Inferior parietal cortex (tissue), 1 donor: ENCODE data around the gene FHOD3.
A peak's percentile ranks its signal among the peaks of the same experiment; 100 is the strongest.

Experiments
- DNase-seq: peaks from one replicate; pipeline ENCODE4 v3.0.0-alpha.2; 2016; ENCODE audit errors: extremely low spot score

Gene FHOD3

DNA sequence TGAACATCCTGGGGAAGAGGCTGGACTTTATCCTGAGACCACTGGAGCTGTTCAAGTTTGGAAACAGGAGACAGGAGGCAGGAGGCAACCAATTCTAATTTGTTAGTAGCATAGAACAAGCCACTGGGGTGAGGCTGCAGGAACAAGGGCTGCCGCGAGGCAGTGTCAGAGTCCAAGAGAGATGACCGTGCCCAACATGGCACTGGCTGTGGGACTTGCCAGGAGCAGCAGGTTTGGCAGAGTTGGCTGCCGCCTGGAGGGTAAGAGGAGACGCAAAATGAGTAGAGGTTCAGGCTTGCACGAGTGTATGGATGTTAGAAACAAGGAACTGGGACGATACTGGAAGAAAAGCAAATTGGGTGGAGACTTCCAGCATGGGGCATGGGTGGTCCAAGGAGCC lies 362.8 kb downstream of the FHOD3 start:
- DNase-seq: no peak

DNA sequence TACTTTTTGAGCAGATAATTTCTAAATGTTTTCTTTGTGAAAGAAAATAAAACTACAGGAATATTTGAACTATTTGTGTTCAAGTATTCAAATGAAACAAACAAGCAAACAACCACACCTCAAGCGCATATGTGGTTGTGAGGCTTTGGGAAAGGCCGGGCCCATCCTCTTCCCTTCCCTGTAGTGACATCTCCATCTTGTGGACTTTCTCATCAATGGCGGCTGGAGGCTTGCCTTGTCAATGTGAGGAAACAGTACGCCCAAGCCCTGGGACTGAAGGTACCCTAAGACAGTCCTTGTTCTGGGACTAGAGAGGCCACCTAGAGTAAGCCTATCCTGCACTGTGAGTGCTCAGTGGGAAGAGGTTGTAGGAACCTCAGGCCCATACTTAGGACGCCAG lies 364.5 kb downstream of the FHOD3 start:
- no peak for DNase-seq

DNA sequence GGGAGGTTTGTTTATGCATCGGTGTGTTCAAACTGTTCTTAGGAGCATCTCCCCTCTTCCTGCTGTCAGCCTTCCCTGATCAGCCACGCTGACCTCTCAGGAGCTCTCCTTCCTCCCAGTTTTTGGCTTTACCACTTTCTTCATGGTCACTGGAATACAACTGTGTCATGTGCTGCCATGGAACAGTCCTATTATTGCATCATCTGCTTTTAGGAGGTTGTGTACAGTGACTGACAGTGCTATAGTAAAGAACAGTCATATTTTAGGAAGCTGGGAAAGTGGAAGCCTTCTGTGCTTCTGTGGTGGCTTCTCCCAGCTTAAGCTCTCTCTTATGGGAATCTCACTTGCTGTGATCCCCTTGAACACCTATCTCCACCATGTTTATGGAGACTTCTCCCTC lies 365.8 kb downstream of the FHOD3 start:
- no peak for DNase-seq

- no peak for DNase-seq
These were observed 368.4 kb downstream of the FHOD3 start for GRCh38 chr18:36665952-36666351.

GRCh38 chr18:36667811-36668210 lies 370.3 kb downstream of the FHOD3 start:
- no peak for DNase-seq

DNA sequence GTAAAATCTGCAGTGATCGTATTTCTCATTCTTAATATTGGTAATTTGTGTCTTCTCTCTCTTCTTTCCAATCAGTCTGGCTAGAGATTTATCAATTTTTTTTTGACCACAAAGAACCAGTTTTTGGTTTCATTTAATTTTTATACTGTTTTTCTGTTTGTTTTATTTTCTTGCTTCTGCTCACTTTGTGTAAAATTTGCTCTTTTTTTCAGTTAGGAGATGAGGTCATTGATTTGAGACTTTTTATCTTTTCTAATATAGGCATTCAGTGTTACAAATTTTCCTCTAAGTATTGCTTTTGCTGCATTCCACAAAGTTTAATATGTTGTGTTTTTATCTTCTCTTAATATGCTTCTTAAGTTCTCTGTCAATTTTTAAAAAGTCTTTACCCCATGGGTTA lies 370.8 kb downstream of the FHOD3 start:
- no peak for DNase-seq

- no peak for DNase-seq
These were observed 375.2 kb downstream of the FHOD3 start for GRCh38 chr18:36672437-36673344.

DNA sequence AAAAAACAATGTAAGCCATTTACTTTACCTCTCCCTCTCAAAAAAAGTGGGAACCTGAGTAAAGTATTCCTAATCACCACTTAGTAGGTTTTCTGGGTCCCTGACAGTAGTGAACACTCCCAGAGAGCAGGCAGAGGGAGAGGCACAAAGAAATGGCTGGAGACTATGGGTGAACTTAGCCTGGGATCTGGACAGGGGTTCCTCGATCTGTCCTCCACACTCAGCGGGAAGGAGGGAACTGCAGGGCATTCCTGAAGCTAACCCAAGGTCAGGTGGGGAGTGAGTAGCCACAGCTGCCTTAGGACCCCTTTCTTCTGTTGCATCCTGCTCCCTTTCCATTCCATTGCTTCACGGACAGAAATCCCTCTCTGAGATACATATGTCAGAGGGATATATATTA lies 375.9 kb downstream of the FHOD3 start:
- no peak for DNase-seq

GRCh38 chr18:36675076-36675475 lies 377.6 kb downstream of the FHOD3 start:
- DNase-seq: no peak

DNA sequence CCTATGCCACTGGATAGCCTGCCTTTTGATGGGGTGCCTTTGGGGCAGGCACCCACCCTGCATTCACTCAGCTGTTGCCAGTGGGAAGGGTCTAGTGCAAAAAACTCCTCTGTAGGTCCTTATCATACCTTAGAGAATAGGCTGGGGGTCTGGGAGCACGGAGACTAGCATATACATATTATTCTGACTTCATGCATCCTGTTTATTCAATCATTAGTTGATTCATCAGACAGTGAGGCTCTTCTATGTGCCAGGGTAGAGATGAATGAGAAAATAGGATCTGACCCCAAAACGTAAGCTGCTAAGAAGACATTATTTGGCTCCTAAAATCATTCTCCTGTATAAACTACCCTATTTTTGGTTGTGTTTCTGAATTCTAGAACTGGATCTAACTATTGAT lies 378.0 kb downstream of the FHOD3 start:
- no peak for DNase-seq

GRCh38 chr18:36676629-36677028 lies 379.1 kb downstream of the FHOD3 start:
- no peak for DNase-seq

DNA sequence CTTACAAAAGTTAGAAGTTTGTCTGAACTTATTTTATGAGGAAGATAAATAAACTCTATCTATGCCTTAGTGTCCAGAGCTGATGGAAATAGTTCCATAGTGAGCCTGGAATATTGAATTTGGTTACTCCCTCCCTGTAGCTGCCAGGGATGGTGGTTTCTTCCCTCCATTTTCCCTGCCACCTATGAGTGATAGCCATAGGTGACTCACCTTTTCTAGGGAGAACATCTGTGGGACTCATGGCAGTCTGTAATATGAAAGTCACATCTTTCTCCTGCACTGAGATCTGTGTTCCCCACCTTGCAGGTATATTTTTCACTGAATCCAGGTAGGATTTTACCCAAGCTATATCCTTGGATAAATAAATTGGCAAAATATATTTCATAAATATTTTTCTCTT lies 382.5 kb downstream of the FHOD3 start:
- no peak for DNase-seq

GRCh38 chr18:36685580-36685979 lies 388.1 kb downstream of the FHOD3 start:
- DNase-seq: no peak

- DNase-seq: peak; percentile 83
These were observed 390.8 kb downstream of the FHOD3 start for GRCh38 chr18:36688020-36688965.

- no peak for DNase-seq
These were observed 394.9 kb downstream of the FHOD3 start for GRCh38 chr18:36692371-36692770.

- DNase-seq: no peak
These were observed 395.4 kb downstream of the FHOD3 start for GRCh38 chr18:36692921-36693332.

DNA sequence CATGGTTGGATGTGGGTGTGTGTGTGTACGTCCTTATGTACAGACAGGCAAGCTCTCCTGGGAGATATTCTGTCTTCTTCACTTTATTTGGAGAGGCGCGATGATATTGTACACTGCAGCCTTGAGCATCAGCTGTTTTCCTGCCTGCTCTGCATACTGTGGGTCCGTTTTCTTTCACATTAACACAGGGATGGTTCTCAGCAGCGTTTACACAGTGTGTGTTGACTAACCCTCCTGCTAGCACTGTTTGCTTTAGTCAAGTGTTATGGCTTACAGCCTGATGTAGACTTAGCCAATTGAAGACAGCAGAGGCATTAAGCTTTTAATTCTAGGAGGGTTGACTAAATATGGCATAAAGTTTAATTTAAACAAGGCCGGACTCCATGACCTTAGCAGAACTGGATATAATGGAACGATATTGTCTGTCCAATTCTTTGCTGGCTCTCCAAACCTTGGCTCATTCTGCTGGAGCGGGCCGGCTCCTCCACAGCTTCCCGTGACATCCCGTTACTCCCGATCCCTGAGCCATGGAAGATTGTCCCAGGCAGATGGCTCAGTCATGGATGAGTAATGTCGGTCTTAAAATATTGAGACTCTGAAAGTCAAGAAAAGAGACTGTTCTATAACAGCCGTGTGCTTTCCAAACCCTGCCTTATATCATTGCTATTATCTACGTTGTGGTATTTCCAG lies 396.6 kb downstream of the FHOD3 start:
- DNase-seq: peak; percentile 29

GRCh38 chr18:36695806-36696205 lies 398.3 kb downstream of the FHOD3 start:
- no peak for DNase-seq

DNA sequence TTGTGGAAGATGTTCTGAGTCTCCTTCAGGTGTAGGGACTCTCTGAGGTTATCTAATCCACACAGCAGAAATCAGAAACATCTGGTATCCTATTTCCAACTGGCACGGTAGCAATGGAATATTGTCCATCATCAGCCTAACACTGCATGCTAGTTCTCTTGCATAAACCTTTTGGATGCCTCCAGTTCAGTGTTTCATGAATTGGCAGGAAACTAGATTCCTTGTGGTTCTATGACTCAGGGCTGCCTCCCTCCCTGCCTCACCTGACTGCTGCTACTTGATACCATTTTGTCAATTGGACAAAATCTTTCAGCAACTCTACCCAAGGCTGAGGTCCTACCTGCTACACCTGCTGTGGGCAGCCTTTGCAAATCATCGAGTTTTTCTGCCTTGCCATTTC lies 400.4 kb downstream of the FHOD3 start:
- DNase-seq: no peak

DNA sequence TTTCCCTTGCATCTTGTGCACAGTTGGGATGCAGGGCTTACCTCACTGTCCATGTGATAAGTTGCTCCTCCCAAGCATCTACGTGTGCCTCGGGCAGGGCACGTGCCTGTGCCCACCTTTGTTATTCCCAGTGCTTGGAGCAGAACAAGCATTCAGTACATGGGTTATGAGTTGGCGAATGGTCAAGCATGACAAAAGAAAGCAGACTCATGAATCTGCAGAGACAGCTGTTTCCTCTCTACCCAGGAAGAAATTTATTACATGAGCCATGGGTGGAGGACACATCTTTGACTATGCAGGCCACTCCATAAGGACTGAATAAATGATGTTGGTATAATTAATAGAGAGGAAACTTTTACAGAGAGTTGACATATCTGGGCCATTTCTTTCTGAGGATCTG lies 403.4 kb downstream of the FHOD3 start:
- no peak for DNase-seq

- no peak for DNase-seq
These were observed 405.0 kb downstream of the FHOD3 start for GRCh38 chr18:36702401-36703013.

- DNase-seq: no peak
These were observed 406.6 kb downstream of the FHOD3 start for GRCh38 chr18:36704156-36704555.
